ENCODE measurements around the gene THSD4. TPM values are rescaled to one million over a fixed set of nuclear protein-coding genes. Genes with fewer than 3 reads are reported as not detected.
"Not testable (repeated sequence)": the region's sequence is repeated elsewhere in the genome, so short reads cannot be mapped to it uniquely, and the experiment has no call there.

Gene THSD4
- total RNA-seq, 4 donors from 2014 or later: 10.7 to 59.5 (median 49.0) TPM

DNA sequence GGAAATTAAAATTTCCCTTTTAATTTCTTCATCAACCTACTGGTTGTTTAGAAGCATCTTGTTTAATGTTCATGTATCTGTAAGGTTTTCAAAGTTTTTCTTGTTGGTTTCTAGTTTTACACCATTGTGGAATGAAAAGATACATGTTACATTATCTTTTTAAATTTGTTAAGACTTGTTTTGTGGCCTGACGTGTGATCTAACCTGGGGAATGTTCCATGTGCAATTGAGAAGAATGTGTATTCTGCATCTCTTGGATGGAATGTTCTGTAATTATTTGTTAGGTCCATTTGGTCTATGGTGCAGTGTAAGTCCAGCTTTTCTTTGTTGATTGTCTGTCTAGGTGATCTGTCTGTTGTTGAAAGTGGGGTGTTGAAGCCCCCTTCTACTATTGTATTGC, 45.7 kb downstream of the THSD4 start:
- no peak for TF ChIP-seq POLR2A (IDR thresholded peaks at IDR 0.05)
- TF ChIP-seq, protein P1, sequence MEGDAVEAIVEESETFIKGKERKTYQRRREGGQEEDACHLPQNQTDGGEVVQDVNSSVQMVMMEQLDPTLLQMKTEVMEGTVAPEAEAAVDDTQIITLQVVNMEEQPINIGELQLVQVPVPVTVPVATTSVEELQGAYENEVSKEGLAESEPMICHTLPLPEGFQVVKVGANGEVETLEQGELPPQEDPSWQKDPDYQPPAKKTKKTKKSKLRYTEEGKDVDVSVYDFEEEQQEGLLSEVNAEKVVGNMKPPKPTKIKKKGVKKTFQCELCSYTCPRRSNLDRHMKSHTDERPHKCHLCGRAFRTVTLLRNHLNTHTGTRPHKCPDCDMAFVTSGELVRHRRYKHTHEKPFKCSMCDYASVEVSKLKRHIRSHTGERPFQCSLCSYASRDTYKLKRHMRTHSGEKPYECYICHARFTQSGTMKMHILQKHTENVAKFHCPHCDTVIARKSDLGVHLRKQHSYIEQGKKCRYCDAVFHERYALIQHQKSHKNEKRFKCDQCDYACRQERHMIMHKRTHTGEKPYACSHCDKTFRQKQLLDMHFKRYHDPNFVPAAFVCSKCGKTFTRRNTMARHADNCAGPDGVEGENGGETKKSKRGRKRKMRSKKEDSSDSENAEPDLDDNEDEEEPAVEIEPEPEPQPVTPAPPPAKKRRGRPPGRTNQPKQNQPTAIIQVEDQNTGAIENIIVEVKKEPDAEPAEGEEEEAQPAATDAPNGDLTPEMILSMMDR (IDR thresholded peaks at IDR 0.05): no peak
- no peaks in the 10 kb centered on the region for H3K4me1 ChIP-seq
- no peak overlapping the region for H3K4me3 ChIP-seq
- no peaks in the 10 kb centered on the region for H3K9me3 ChIP-seq
- H3K36me3 ChIP-seq: no peaks in the 10 kb centered on the region
- H3K27ac ChIP-seq: no peak overlapping the region
- DNase-seq: no peak
- H3K27me3 ChIP-seq: no peaks in the 10 kb centered on the region

DNA sequence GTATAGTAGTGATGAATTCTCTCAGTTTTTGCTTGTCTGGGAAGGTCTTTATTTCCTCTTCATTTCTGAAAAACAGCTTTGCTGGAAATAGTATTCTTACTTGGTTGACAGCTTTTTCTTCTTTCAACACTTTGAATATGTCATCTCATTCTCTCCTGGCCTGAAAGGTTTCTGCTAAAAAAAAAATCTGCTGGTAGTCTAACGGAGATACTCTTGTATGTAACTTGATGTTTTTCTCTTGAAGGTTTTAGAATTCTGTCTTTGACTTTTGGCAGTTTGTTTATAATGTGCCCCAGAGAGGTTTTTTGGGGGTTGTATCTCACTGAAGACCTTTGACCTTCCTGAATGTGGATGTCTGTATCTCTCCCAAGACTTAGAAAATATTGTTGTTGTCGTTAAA, 47.0 kb downstream of the THSD4 start:
- no peak for TF ChIP-seq POLR2A (IDR thresholded peaks at IDR 0.05)
- Histone ChIP-seq H3K36me3 (no peaks in the 10 kb centered on the region), H3K9me3 (no peaks in the 10 kb centered on the region), H3K4me1 (no peaks in the 10 kb centered on the region), H3K4me3 (no peak overlapping the region), H3K27ac (no peak overlapping the region), H3K27me3 (no peaks in the 10 kb centered on the region)
- no peak for DNase-seq

DNA sequence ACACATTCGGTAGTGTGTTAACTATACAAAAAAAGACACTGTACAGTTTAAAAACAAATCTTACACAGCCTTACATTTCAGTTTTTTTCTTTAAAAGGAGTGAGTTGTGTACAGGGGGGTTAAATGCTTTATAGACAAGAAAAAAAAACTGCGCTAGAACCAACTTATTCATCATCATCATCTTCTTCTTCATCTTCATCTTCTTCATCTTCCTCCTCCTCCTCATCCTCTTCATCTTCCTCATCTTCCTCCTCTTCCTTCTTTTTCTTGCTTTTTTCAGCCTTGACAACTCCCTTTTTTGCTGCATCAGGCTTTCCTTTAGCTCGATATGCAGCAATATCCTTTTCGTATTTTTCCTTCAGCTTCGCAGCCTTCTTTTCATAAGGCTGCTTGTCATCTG, 49.3 kb downstream of the THSD4 start:
- H3K27ac ChIP-seq, DNase-seq, H3K4me1 ChIP-seq, H3K36me3 ChIP-seq, H3K9me3 ChIP-seq, H3K4me3 ChIP-seq, H3K27me3 ChIP-seq: not testable (repeated sequence)

DNA sequence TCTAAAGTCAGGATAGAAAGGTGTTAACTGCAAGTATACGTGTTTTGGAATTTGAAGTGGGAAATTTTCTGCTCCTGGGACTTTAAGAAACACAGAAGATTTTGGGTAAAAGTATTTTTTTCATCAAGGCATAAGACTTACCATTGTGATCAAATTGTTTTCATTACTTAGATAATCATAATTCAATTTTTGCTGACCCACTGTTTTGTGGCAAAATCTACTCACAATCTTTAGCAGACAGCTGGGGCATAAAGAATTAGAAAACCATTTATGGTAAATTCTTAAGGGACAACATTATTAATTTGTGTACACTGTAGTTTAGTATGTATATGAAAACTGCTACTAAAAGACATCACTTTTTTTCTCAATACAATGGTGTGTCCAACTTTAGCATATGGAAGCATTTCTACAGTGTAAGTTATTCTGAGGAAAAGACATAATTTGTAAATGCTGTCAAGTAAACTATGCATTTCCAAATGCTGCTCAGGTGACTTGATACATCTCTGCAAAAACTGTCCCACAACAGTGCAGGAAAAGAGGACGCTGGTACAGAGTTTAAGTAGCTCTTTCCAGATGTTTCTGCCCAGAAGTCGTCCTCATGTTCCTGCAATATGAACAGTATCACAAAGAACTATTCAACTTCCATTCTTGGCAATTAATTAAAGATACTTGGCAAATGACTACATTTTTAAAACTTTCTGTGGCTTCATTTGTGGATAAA, 52.3 kb downstream of the THSD4 start:
- H3K9me3 ChIP-seq: no peaks in the 10 kb centered on the region
- H3K27me3 ChIP-seq: no peaks in the 10 kb centered on the region
- DNase-seq: no peak
- H3K27ac ChIP-seq: no peak overlapping the region
- TF ChIP-seq, protein P1 (IDR thresholded peaks at IDR 0.05): no peak
- TF ChIP-seq POLR2A (IDR thresholded peaks at IDR 0.05): no peak
- H3K4me3 ChIP-seq: no peak overlapping the region
- H3K36me3 ChIP-seq: no peaks in the 10 kb centered on the region
- no peaks in the 10 kb centered on the region for H3K4me1 ChIP-seq

DNA sequence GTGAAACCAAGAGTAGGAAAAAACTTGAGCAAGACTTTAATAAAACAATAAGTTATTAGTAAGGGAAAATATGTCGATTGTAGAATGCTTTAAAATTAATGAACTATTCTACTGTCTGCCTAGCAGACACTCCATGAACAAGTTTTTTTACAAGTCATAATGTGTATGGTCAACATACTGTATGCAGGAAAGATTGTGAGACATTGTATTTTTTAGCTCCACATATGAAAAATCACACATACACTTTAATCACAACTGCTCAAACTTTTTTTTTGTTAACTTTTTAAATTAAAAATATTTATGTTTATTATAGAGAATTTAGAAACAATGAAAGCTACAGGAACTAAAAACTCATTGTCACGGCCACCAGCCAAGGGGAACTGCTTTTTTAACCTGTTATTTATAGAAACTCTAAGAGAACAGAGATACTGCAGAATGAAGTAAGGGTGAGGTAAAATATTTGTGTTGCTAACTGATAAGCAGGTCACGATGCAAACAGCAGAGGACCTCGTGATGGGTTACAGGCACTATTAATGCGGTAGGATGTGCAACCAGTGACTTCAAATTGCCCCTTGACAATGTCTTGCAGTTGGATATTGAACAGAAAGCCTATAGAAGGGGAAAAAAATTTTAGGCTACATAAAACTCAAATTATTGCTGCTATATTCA, 53.0 kb downstream of the THSD4 start:
- no peaks in the 10 kb centered on the region for H3K4me1 ChIP-seq
- H3K27ac ChIP-seq: no peak overlapping the region
- no peaks in the 10 kb centered on the region for H3K9me3 ChIP-seq
- DNase-seq: no peak
- H3K36me3 ChIP-seq: no peaks in the 10 kb centered on the region
- no peak for TF ChIP-seq POLR2A (IDR thresholded peaks at IDR 0.05)
- TF ChIP-seq, protein P1 (IDR thresholded peaks at IDR 0.05): no peak
- H3K27me3 ChIP-seq: no peaks in the 10 kb centered on the region
- no peak overlapping the region for H3K4me3 ChIP-seq

DNA sequence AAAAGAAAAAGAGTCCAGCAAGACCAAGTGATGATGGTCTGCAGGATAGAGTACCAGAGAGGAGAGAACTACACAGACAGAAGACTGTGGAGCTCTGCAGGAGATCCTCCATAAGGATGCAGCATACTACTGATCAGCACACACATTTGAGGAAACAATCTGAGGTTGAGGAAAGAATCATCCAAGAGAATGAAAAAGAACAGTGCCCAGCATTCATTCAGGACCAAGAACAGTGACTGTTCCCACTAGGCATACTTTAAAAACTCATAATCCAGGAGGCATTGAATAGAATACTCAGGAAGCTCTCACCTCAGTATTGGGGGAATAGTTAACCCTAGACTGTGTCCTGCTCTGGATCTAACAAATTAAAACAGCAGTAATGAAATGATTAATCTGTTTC, 54.9 kb downstream of the THSD4 start:
- H3K4me3 ChIP-seq: no peak overlapping the region
- H3K4me1 ChIP-seq: no peaks in the 10 kb centered on the region
- TF ChIP-seq, protein P1 (IDR thresholded peaks at IDR 0.05): no peak
- TF ChIP-seq POLR2A (IDR thresholded peaks at IDR 0.05): no peak
- no peak for DNase-seq
- no peaks in the 10 kb centered on the region for H3K36me3 ChIP-seq
- H3K27ac ChIP-seq: no peak overlapping the region
- no peaks in the 10 kb centered on the region for H3K9me3 ChIP-seq
- H3K27me3 ChIP-seq: no peaks in the 10 kb centered on the region
